ENCODE data around the gene HMX1.

Gene HMX1

DNA sequence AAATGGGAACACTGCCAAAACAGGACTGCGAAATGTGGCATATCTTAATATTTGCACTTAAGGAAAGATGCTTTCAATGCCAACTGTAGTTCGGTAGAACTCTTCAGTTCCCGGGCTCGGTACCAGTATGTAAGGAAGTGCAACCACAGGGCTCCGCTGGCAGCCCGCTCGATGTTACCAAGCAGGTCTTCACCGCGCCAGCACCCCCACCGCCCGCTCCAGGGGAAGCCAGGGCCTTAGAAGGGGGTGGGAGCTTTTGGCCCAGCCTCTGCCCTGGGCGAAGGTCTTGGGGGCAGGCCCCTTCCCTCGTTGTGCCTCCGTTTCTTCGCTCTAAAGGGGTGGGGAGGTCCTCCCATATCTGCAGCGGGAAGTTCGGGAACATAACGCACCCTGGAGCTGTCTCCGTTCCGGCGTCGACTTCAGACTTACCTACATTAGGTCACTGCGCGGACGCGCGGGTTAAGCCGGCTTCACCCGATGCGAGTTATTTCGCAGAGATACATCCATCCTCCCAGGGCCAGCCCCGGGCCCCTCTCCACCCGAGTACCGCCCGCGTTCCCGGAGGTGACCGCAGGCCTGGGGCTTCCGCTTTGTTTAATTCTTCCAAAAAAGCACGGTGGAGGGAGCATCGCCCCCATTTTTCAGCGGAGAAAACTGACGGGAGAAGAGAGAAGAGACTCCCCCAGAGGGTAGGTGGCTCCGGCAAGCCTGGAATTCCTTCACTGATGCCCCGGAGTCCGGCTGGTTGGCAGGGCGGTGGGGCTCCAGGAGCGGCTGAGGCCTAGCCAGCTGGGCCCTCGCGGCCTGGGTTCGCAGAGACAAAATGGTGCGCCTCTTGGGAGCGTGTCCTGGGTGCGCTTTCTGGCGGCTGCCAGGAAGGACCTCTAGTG is 1.0 kb upstream of the HMX1 start:
- no peak for DNase-seq (ENCODE audit: low read depth)
- H3K4me3 ChIP-seq (ENCODE audit: low read length): no peak overlapping the region
- TF ChIP-seq, protein P1, sequence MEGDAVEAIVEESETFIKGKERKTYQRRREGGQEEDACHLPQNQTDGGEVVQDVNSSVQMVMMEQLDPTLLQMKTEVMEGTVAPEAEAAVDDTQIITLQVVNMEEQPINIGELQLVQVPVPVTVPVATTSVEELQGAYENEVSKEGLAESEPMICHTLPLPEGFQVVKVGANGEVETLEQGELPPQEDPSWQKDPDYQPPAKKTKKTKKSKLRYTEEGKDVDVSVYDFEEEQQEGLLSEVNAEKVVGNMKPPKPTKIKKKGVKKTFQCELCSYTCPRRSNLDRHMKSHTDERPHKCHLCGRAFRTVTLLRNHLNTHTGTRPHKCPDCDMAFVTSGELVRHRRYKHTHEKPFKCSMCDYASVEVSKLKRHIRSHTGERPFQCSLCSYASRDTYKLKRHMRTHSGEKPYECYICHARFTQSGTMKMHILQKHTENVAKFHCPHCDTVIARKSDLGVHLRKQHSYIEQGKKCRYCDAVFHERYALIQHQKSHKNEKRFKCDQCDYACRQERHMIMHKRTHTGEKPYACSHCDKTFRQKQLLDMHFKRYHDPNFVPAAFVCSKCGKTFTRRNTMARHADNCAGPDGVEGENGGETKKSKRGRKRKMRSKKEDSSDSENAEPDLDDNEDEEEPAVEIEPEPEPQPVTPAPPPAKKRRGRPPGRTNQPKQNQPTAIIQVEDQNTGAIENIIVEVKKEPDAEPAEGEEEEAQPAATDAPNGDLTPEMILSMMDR (conservative IDR thresholded peaks at IDR 0.05; ENCODE audit: low read depth, low read length): no peak

DNA sequence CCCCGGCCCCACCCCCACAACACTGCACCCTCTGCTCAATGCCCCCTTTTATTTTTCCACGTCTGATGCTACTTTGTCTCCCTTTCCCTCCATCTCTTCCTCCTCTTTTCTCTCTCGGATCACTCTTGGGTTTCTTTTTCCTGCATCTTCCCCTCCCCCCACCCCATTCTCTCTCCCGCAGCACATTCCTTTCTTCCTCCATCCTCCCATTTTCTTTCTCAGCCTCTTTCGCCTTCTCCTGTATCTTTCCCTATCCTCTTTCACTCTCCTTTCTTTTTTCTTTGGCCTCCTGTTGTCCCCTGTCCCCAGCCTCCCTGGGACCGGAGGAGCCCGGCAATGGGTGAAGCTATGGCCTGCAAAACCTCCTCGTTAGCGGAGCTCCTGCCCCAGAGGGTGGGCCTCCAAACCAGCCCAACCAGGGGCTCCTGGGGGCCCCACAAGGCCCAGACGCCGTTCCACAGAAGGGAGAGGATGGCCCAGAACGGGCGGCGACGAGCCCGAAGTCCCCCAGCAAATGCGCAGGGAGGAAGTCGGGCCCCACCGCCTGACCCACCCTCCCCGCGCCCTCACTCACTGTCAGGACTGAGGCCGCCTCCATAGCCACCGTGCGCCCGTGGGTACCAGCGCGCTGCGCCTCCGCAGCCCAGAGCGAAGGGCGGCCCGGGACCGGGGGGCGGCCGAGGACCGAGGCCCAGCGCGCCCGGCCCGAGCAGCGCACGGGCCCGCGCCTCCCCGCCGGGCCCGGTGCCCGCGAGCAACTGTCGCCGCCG is 807 bp downstream of the HMX1 start:
- TF ChIP-seq, protein P1 (conservative IDR thresholded peaks at IDR 0.05; ENCODE audit: low read depth, low read length): no peak
- H3K4me3 ChIP-seq (ENCODE audit: low read length): no peak overlapping the region
- DNase-seq (ENCODE audit: low read depth): no peak

DNA sequence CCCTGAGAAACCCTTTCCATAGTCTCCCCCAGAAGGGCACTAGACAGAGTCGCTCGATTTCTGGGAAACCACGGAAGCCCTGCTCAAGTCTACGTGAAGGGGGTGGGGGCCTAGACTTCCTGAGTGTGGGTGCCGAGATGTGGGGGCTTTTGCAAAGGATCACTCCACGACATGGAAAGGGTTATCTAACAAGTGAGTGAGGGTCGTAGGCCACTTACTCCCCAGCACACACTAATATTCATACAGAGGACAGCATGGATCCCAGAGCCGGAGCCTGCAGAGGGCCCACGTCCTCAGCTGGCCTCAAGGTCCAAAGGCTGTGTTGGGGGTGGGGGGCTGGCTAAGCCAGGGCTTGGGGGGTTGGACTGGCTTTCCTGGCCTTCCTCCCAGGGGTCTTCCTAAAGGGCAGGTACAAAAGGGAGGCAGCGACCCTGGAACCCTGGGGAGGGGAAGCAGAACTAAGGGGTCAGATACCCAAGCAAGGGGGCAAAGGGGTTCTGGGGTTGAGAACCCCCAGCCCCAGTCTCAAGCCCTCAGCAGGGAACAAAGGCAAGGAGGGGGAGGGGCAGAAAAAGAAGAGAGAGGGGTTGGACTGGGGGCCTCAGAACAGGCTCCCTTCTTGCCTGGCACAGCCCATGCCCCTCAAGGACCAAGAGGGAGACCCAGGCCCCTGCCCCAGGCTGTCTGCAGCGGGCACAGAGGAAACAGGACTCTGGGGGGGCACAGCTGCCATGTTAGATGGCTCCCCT is 1.6 kb downstream of the HMX1 start:
- no peak overlapping the region for H3K4me3 ChIP-seq (ENCODE audit: low read length)
- TF ChIP-seq, protein P1 (conservative IDR thresholded peaks at IDR 0.05; ENCODE audit: low read depth, low read length): no peak
- DNase-seq (ENCODE audit: low read depth): no peak

DNA sequence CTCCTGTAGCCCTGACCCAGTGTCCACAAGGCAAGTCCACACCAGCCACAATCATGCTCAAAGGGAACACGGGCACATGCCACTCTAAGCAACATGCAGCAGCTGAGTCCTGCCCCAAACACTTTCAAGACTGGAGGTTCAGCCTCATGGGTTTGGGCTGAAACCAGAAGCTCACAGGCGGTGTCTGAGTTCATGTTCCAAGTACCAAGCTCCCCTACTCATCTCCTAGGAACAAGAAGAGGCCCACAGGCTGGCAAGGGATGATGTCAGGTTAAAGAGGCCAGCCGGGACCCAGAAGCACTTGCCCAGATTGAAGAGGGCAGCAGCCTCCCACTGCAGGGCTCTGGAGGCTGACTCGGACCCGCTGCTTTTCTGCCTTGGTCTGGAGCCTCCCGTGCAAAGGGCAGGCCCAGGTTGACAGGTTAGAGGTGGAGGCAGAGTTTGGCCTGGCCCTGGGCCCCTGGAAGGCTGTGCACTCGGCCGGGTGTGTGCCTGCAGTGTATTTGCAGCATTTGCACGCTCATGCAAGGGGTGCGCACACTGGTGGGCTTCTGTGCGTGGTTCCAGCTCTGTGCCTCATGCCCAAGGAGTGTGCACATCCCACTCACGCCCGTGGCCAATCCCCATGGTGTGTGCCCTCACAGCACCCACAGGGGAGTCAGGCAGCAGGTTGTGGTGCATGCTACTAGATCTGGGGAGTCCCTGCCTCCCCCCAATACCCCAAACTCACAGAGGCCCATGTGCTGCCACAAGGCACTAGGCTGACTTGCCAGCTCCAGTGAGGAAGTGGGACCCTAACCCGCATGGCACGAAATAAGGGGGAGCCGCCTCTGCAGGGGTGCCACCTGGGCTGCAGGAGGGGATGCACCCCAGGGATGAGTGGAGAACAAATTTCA is 2.4 kb downstream of the HMX1 start:
- H3K4me3 ChIP-seq (ENCODE audit: low read length): no peak overlapping the region
- TF ChIP-seq, protein P1 (conservative IDR thresholded peaks at IDR 0.05; ENCODE audit: low read depth, low read length): no peak
- DNase-seq (ENCODE audit: low read depth): no peak

DNA sequence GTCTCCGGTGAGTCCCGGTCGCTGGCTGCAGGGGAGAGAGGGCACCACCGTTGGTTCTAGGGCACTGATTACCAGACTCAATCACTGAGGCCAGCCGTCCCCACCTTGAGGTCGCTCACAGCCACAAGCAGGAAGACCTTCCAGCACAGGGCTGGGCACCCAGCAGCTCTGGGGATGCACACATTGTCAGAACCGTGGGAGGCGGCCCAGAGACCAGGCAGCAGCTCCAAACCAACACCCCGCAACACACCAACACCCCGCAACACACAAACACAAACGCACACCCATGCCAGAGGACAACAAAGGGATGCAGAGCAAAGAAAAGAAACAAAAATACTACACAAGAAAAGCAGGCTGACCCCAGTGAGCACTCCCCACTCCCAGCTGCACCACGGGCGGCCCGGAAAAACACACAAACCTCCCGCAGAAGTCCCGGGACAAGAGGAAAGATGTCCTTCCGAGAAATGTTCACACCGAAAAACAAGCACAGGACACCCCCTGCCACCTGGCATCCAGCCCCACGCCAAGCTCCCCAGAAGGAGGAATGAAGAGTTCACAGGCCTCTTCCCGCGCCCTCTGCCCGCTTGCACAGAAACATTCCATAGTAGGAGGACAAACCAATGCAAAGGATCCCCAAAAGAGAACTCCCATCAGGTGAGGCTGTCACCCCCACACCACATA is 3.2 kb downstream of the HMX1 start:
- TF ChIP-seq, protein P1 (conservative IDR thresholded peaks at IDR 0.05; ENCODE audit: low read depth, low read length): no peak
- no peak overlapping the region for H3K4me3 ChIP-seq (ENCODE audit: low read length)
- DNase-seq (ENCODE audit: low read depth): no peak

Measured in retinal pigment epithelial cell (primary cell).